ENCODE results near the gene ATP13A3. TPM values are rescaled to one million over a fixed set of nuclear protein-coding genes. Genes with fewer than 3 reads are reported as not detected.

ATP13A3 gene
- total and polyA plus RNA-seq, 9 of the 15 experiments (the other 6 are each of a cell fraction or from before 2014, with no cell fraction given): 16.6 to 135 (median 86.6) TPM

DNA sequence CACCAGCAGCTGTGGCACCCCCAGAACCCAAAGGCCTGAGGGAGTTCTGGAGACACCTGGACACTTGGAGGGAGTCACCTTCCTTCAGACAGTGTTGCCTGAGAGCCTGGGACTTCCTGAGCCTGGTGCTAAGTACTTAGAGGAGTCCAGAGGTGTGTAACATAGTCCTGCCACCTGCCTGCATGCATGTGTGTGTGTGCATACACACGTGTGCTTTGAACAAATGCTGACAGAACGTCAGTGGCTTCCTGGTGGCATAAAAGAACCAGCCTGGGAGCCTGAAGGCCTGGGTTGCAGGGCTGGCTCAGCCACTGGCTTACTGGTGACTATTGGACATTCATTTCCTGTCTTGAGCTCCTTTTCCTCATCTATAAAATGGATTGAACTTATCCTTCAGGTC, 132.5 kb downstream of the ATP13A3 start:
- FAIRE-seq: no peak
- in situ Hi-C loops (cut with MboI): no loop called here
- POLR2A ChIA-PET: interaction anchor here (0.6 to 1.2 kb wide), 4 partner anchors 24 to 66 kb away, joined by 3 to 4 read pairs (median 3); no protein-coding TSS in a partner anchor

More for the DNA sequence above, 132.5 kb downstream of the ATP13A3 start:
- no peak for DNase-seq (ENCODE audit: extremely low read depth in 1 of 4, low spot score in 3 of 4)
- Histone ChIP-seq H3K36me3 (ENCODE audit: control insufficient read depth, insufficient read depth, low read length) (no peaks in the 10 kb centered on the region), H3K27ac (ENCODE audit: extremely low read depth, low read depth, low read length) (no peak overlapping the region), H3K27me3 (ENCODE audit: control insufficient read depth in 2 of 2, insufficient read depth in 2 of 2, low read length in 2 of 2) (peaks cover 34 to 36% of the 10 kb centered on the region in 2 experiments), H3K79me2 (ENCODE audit: control insufficient read depth, insufficient read depth, low read length) (no peaks in the 10 kb centered on the region), H3K4me2 (ENCODE audit: insufficient read depth, low read length) (no peak overlapping the region), H3K9me1 (ENCODE audit: control insufficient read depth, insufficient read depth, low read length) (no peaks in the 10 kb centered on the region), H4K20me1 (replicated peaks; ENCODE audit: control insufficient read depth, insufficient read depth, low read length) (peaks cover 3% of the 10 kb centered on the region; the same call in 1 of the 2 replicates), H3K4me3 (no peak overlapping the region), H2AFZ (ENCODE audit: low read depth, low read length) (no peak overlapping the region), H3K9me3 (replicated peaks; ENCODE audit: control insufficient read depth, insufficient read depth, low read depth, low read length) (no peaks in the 10 kb centered on the region), H3K9ac (ENCODE audit: insufficient read depth in 1 of 2, low read depth in 2 of 2, low read length in 2 of 2) (no peak overlapping the region), H3K4me1 (replicated peaks in 1 of 2; ENCODE audit: control insufficient read depth in 2 of 2, insufficient read depth in 2 of 2, low read length in 2 of 2) (peaks cover 0 to 11% of the 10 kb centered on the region in 2 experiments; a peak in 2 of 5 replicates)
- no peak for TF ChIP-seq PTBP1 (IDR thresholded peaks at IDR 0.05; ENCODE audit: low read depth, low read length)
- no peak for TF ChIP-seq KAT8 (IDR thresholded peaks at IDR 0.05; ENCODE audit: low read depth)
- TF ChIP-seq SUPT5H (IDR thresholded peaks at IDR 0.05): no peak
- TF ChIP-seq LCOR (CRISPR knock-in tag; IDR thresholded peaks at IDR 0.05): no peak
- no peak for TF ChIP-seq ZNF780A (CRISPR knock-in tag; IDR thresholded peaks at IDR 0.05)
- 0% methylated on average over 2 of the region's 2 CpGs for WGBS (ENCODE audit: insufficient coverage, low coverage, missing lambda C conversion rate)
- CTCF ChIA-PET (ENCODE audit: low intra/inter-chr PET ratio): no interaction called here
- intact Hi-C loops (cut with micrococcal nuclease): no loop called here
- ATAC-seq: peak; percentile 13; the same call in 2 of the 3 replicates
- no TSS peak for BruUV-seq (replicated peaks)

Small RNAs within 50 kb of the gene (small RNA-seq; reads per million reads assigned to genes)
- gene AC108676.2: not detected
- not detected for gene RNU6-1101P

Other genes with a start within 250 kb of the ATP13A3 start
- gene CPN2, start 135.7 kb downstream of the ATP13A3 start, total RNA-seq (2014; rRNA removed): not detected in 2 replicates
- not detected in 2 replicates for gene CPN2, start 135.7 kb downstream of the ATP13A3 start, total RNA-seq (2014; rRNA removed; fragmentation: Illumina TruSeq; extraction: Trizol)
- gene CPN2, start 135.7 kb downstream of the ATP13A3 start, total RNA-seq (2015; rRNA removed; fragmentation: Illumina TruSeq; extraction: Trizol): not detected in 2 replicates
- not detected in 2 replicates for gene CPN2, start 135.7 kb downstream of the ATP13A3 start, total RNA-seq (2021)
- gene CPN2, start 135.7 kb downstream of the ATP13A3 start, polyA plus RNA-seq (2011; rRNA removed): not detected in 2 replicates
- not detected in 2 replicates for gene CPN2, start 135.7 kb downstream of the ATP13A3 start, polyA plus RNA-seq (2014; fragmentation: Illumina TruSeq; extraction: Trizol)
- gene CPN2, start 135.7 kb downstream of the ATP13A3 start, polyA plus RNA-seq (2014; fragmentation: Nextera tagmentation; extraction: Ambion mirVana): not detected
- not detected in 2 replicates for gene CPN2, start 135.7 kb downstream of the ATP13A3 start, polyA plus RNA-seq (2014; rRNA removed)
- gene LRRC15, start 117.3 kb downstream of the ATP13A3 start, total RNA-seq (2014; rRNA removed): not detected in 2 replicates
- not detected in 2 replicates for gene LRRC15, start 117.3 kb downstream of the ATP13A3 start, total RNA-seq (2014; rRNA removed; fragmentation: Illumina TruSeq; extraction: Trizol)
- gene LRRC15, start 117.3 kb downstream of the ATP13A3 start, total RNA-seq (2015; rRNA removed; fragmentation: Illumina TruSeq; extraction: Trizol): not detected in 2 replicates
- not detected in 2 replicates for gene LRRC15, start 117.3 kb downstream of the ATP13A3 start, total RNA-seq (2021)
- gene LRRC15, start 117.3 kb downstream of the ATP13A3 start, polyA plus RNA-seq (2011; rRNA removed): 0.01 TPM in 1 of 2 replicates, not detected in the other
- not detected in 2 replicates for gene LRRC15, start 117.3 kb downstream of the ATP13A3 start, polyA plus RNA-seq (2014; fragmentation: Illumina TruSeq; extraction: Trizol)
- gene LRRC15, start 117.3 kb downstream of the ATP13A3 start, polyA plus RNA-seq (2014; fragmentation: Nextera tagmentation; extraction: Ambion mirVana): not detected
- not detected in 2 replicates for gene LRRC15, start 117.3 kb downstream of the ATP13A3 start, polyA plus RNA-seq (2014; rRNA removed)
- 0.04 TPM in 1 of 2 replicates, not detected in the other for gene GP5, start 87.7 kb downstream of the ATP13A3 start, total RNA-seq (2014; rRNA removed)
- gene GP5, start 87.7 kb downstream of the ATP13A3 start, total RNA-seq (2014; rRNA removed; fragmentation: Illumina TruSeq; extraction: Trizol): not detected in 2 replicates
- 0.04 TPM in 1 of 2 replicates, not detected in the other for gene GP5, start 87.7 kb downstream of the ATP13A3 start, total RNA-seq (2015; rRNA removed; fragmentation: Illumina TruSeq; extraction: Trizol)
- gene GP5, start 87.7 kb downstream of the ATP13A3 start, total RNA-seq (2021): 0.09 TPM in 1 of 2 replicates, not detected in the other
- 0.01 and 0.03 TPM in 2 replicates for gene GP5, start 87.7 kb downstream of the ATP13A3 start, polyA plus RNA-seq (2011; rRNA removed)
- gene GP5, start 87.7 kb downstream of the ATP13A3 start, polyA plus RNA-seq (2014; fragmentation: Illumina TruSeq; extraction: Trizol): not detected in 2 replicates
- gene GP5, start 87.7 kb downstream of the ATP13A3 start, polyA plus RNA-seq (2014; fragmentation: Nextera tagmentation; extraction: Ambion mirVana): not detected
- 0.04 and 0.08 TPM in 2 replicates for gene GP5, start 87.7 kb downstream of the ATP13A3 start, polyA plus RNA-seq (2014; rRNA removed)
- 13.1 and 13.8 TPM in 2 replicates for gene TMEM44, start 146.4 kb upstream of the ATP13A3 start, total RNA-seq (2014; rRNA removed)
- gene TMEM44, start 146.4 kb upstream of the ATP13A3 start, total RNA-seq (2014; rRNA removed; fragmentation: Illumina TruSeq; extraction: Trizol): 6.0 and 7.2 TPM in 2 replicates
- 7.5 TPM in 2 replicates for gene TMEM44, start 146.4 kb upstream of the ATP13A3 start, total RNA-seq (2015; rRNA removed; fragmentation: Illumina TruSeq; extraction: Trizol)
- 16.9 and 18.1 TPM in 2 replicates for gene TMEM44, start 146.4 kb upstream of the ATP13A3 start, total RNA-seq (2021)
- gene TMEM44, start 146.4 kb upstream of the ATP13A3 start, polyA plus RNA-seq (2011; rRNA removed): 13.5 and 14.5 TPM in 2 replicates
- 11.3 and 12.4 TPM in 2 replicates for gene TMEM44, start 146.4 kb upstream of the ATP13A3 start, polyA plus RNA-seq (2014; fragmentation: Illumina TruSeq; extraction: Trizol)
- 1 to 10 TPM in 1 of 2 experiments, under 1 TPM in 1; 0.53 to 1.7 TPM for gene TMEM44, start 146.4 kb upstream of the ATP13A3 start, polyA plus RNA-seq (2014; fragmentation: Nextera tagmentation; extraction: Ambion mirVana)
- 15.5 and 16.2 TPM in 2 replicates for gene TMEM44, start 146.4 kb upstream of the ATP13A3 start, polyA plus RNA-seq (2014; rRNA removed)
- gene LSG1, start 185.2 kb upstream of the ATP13A3 start, total RNA-seq (2014; rRNA removed): 45.4 and 59.8 TPM in 2 replicates
- gene LSG1, start 185.2 kb upstream of the ATP13A3 start, total RNA-seq (2014; rRNA removed; fragmentation: Illumina TruSeq; extraction: Trizol): 56.5 and 59.8 TPM in 2 replicates
- gene LSG1, start 185.2 kb upstream of the ATP13A3 start, total RNA-seq (2015; rRNA removed; fragmentation: Illumina TruSeq; extraction: Trizol): 68.4 and 73.7 TPM in 2 replicates
- gene LSG1, start 185.2 kb upstream of the ATP13A3 start, total RNA-seq (2021): 35.2 and 37.9 TPM in 2 replicates
- gene LSG1, start 185.2 kb upstream of the ATP13A3 start, polyA plus RNA-seq (2011; rRNA removed): 50.5 and 55.7 TPM in 2 replicates
- gene LSG1, start 185.2 kb upstream of the ATP13A3 start, polyA plus RNA-seq (2014; fragmentation: Illumina TruSeq; extraction: Trizol): 49.4 and 55.5 TPM in 2 replicates
- 10 to 100 TPM; 14.9 to 23.0 TPM for gene LSG1, start 185.2 kb upstream of the ATP13A3 start, polyA plus RNA-seq (2014; fragmentation: Nextera tagmentation; extraction: Ambion mirVana)
- 39.5 and 46.7 TPM in 2 replicates for gene LSG1, start 185.2 kb upstream of the ATP13A3 start, polyA plus RNA-seq (2014; rRNA removed)
- gene FAM43A, start 198.9 kb upstream of the ATP13A3 start, total RNA-seq (2014; rRNA removed): 0.45 and 0.54 TPM in 2 replicates
- gene FAM43A, start 198.9 kb upstream of the ATP13A3 start, total RNA-seq (2014; rRNA removed; fragmentation: Illumina TruSeq; extraction: Trizol): 0.16 and 0.18 TPM in 2 replicates
- 0.07 and 0.15 TPM in 2 replicates for gene FAM43A, start 198.9 kb upstream of the ATP13A3 start, total RNA-seq (2015; rRNA removed; fragmentation: Illumina TruSeq; extraction: Trizol)
- 0.74 and 1.2 TPM in 2 replicates for gene FAM43A, start 198.9 kb upstream of the ATP13A3 start, total RNA-seq (2021)
- 0.60 and 0.61 TPM in 2 replicates for gene FAM43A, start 198.9 kb upstream of the ATP13A3 start, polyA plus RNA-seq (2011; rRNA removed)
- gene FAM43A, start 198.9 kb upstream of the ATP13A3 start, polyA plus RNA-seq (2014; fragmentation: Illumina TruSeq; extraction: Trizol): 0.18 and 0.21 TPM in 2 replicates
- gene FAM43A, start 198.9 kb upstream of the ATP13A3 start, polyA plus RNA-seq (2014; fragmentation: Nextera tagmentation; extraction: Ambion mirVana): under 1 TPM; 0.03 to 0.04 TPM
- 0.56 and 0.76 TPM in 2 replicates for gene FAM43A, start 198.9 kb upstream of the ATP13A3 start, polyA plus RNA-seq (2014; rRNA removed)